Activated naive CD4-positive, alpha-beta T cell treated with Interleukin-2 at 50 U/mL for 16 hours (primary cell): Measurements from ENCODE around the gene PEX10.

Experiments
- DNase-seq: peaks from one replicate; pipeline ENCODE4 v3.0.0-alpha.2; 2020

Gene PEX10

DNA sequence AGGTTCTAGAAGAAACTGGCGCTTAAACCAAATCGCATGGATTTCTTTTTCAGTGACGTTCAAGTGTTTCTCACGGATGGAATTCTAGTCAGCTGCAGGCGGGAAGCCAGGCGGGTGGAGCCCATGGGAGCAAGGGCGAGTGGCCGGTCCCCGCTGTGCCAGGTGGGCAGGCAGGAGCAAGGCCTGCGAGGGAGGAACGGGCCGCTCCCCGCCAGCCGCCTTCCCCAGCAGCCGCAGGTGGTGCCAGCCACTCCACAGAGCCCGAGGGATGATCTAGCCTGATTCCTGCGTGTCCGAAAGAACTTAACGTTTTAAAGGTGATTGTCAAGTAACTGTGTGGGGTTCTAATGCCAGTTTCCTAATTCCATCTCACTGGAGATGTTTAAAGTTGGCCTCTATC, 9.1 kb downstream of the PEX10 start:
- no peak for DNase-seq

GRCh38 chr1:2402420-2402819, 9.9 kb downstream of the PEX10 start:
- DNase-seq, result no peak

DNA sequence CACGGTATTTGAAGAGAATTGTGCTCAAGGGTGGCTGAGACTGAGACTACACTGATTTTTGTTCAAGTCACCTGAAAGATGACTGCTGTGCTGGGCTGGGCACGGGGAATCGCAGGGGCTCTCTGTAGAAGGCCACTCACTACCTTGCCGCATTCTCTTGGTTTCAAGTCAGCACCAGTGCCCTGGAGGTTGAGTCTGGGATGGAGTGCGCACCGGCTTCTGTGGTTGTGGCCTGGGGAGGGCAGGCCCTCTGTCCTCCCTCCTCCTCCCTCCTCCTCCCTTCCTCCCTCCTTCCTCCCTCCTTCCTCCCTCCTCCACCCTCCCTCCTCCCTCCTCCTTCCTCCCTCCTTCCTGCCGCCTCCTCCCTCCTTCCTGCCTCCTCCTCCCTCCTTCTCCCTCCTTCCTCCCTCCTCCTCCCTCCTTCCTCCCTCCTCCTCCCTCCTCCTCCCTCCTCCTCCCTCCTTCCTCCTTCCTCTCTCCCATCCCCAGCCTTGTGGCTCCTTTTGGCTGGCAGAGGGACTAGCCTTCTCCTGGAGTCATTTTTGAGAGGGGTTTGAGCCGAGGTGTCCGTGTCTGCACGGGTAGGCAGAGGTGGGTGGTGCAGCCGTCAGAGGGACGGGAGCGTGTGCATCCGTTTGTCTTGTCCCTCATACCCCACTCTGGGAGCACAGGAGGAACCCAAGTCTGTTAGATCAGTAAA, 11.3 kb downstream of the PEX10 start:
- DNase-seq, result no peak

GRCh38 chr1:2400576-2400909, 11.8 kb downstream of the PEX10 start:
- no peak for DNase-seq

DNA sequence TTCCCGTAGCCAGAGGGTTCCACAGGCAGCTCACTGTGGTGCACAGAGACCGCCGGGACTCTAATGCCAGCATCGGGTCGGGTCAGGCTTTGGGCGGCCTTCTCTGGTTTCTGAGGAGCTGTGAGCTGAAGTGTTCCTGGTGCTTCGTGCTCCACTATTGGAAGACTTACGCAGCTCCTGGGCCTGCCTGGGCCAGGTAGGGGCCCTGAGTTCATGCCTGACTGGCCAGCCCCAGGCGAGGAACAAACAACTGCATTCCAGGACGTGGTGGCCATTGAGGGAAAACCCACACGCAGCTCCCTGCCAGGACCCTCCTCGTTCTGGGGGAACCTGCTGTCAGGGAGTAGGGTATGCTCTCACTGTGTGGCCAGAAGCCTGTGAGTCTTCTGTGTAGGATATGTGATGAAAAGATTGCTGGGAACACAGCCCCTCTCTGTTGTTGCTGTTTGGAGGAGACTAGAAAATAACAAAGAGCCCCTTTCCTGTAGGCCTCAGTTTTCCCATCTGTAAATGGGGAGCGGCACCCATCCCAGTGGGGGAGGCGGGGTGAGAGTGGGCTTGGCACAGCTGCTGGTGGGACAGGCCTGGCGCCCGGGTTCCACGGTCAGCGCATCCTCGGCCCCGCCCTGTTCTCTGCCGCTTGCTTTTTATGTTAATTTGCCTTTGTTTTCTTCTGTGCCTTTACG, 12.3 kb downstream of the PEX10 start:
- DNase-seq, result no peak

GRCh38 chr1:2398871-2399270, 13.5 kb downstream of the PEX10 start:
- DNase-seq, result no peak

DNA sequence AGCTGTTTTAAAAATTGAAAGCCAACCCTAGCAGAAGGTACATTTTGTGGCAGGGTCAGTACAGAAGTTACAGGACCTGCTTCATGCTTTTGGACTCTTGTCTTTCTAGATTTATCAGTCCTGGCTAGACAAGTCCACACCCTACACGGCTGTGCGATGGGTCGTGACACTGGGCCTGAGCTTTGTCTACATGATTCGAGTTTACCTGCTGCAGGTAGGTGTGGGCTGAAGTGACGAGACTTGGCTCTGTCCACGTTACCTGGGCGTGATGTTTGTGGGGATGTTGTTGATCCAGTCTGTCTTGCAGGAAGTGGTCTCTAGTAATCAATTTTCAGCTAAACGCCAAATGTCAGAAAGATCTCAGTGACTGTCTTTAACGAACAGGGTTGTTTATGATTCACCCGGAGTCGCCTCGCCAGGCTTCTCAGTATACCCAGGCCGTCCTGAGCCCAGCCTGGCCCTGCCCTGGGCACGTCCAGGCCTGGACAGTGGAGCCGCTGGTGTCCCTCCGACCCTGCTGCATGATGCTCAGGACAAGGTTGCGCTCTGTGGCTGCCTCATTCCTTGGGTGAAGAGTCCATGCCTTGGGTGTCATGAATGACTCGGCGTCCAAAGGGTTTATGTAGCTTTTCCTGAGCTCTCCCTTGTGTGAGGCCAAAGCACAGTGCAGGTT, 15.2 kb downstream of the PEX10 start:
- DNase-seq, result no peak

DNA sequence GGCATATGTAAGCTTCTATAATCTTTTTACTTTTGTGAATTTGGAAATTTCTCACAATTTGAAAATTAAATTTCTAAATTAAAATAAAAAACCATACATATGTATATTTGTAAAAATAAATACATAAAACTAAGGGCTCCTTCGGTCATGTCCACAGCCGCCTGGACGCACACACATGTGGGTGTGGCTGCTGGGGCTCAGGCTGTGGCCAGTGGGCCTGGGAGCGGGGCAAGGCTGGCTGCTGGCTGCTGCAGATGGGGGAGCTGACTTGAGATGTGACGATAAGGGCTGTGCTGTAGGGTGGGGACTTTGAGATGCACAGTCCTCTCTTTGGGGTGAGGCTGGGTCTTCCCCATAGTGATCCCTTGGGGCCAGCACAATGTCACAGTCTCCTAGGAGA, 15.9 kb downstream of the PEX10 start:
- DNase-seq, result no peak

DNA sequence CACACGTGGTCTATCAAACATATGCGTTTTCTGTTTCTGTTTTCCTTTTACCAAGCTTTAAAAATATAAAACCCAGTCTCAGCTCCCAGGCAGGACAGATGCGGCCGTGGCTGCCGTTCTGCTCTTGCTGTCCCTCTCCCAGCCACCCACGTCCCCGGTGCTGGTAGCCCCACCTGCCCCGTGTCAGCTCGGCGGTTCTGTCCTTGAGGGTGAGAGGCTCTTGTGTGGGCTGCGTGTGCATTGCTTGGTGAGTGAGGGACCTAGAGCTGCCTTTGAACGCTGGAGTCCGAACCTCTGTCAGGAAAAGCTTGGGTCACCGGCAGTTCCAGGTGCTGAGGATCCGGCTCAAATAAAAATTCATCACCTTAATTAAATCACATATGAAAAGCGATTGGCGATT, 16.3 kb downstream of the PEX10 start:
- no peak for DNase-seq

DNA sequence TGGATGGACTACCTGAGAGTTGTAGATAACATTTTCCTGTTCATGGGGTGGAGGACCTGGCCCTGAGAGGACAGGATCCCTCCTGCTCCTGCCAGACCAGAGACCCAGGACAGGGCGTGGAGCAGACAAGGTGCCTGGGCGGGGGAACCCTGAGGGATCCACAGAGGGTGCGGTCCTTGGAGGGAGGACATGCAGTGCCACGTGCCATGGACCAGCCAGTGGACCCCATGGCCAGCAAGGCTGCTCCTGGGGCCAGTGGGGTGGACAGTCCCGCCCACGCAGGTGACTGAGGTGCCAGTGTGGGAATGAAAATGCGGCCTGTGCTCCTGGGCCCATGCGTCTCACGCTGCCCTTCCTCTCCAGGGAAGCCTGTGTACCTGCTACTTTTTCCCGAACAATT, 17.1 kb downstream of the PEX10 start:
- no peak for DNase-seq

- DNase-seq, result no peak
Observed at GRCh38 chr1:2394761-2395160, 17.6 kb downstream of the PEX10 start.

DNA sequence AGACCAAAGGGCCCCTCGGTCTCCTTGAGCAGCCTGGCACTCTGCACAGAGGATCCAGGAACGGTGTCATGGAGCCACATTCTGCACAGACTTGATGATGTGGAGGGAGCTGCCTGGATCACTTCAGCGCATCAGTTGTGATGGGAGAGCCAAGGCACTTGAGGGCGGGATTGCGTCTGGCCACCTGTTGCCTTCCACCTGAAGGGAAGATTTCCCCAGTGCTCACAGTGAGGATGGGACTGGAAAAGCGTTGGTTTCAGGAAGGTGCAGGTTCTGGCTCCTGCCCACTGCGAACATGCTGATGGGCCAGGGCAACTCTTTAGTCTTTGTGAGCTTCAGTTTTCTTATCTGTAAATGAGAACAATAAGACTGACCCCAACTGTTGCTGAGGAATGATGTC, 18.1 kb downstream of the PEX10 start:
- no peak for DNase-seq

GRCh38 chr1:2393471-2393877, 18.9 kb downstream of the PEX10 start:
- no peak for DNase-seq

DNA sequence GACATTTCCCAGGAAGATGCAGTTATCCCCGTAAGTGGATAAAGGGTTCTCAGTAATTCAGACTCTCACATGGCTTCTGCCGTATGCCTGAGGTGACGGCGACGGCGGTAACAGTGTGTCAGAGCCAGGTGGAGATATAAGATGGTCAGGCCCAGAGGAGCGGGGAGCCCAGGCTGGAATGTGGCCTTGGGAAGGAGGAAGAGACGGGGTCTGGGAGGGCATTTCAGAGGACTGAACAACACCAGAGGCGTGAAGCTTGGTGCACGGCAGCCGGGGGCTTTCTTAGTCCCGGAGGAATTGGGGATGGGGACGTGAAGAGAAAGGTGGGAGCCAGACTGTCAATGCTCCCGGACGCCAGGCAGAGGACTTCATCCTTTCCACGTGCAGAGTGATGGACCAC, 19.7 kb downstream of the PEX10 start:
- DNase-seq, result no peak

- no peak for DNase-seq
Observed at GRCh38 chr1:2391931-2392509, 20.3 kb downstream of the PEX10 start.

DNA sequence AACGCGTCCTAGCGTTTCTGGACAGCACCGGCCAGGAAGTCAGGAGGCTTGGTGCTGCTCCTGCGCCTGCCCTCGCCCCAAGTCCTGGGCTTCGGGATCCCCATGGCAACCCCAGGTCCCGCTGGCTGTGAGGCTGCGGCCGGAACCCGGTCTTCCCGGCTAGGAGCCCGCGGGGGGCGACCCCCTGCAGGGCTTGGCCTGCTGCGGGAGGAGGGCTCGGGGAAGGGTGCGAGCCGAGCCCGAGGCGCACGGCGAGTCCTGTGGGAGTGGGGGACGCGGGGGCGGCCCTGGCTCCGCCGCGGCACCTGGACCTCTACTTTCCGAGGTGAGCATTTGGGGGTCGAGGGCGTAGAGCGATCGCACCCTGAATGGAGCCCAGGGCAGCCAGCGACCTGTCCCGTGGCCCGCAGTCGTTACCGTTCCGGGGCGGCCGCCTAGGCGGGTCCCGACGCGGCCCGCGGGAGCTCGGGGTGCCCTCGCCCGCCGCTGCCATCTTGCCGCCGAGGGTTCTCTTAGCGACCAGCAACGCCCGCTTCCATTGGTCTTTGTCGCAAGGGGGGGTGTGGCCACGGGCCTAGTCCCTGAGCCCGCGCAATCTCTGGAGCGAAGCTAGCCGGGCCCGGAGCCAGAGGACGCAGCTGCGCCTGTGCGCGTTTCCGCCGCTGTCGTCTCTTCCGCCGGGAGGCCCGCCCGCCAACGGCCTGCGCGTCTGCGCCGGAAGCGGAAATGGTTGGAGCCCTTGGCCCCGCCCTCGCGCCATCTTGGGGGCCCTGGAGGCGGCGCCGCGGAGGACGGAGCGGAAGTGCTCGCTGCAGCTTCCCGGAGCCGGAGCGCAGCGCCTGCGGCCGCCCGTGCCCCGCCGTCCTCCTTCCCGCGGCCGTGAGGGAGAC, 21.1 kb downstream of the PEX10 start, which contains the start of the genes MORN1 and RER1:
Gene MORN1 (minus strand): TSS at position 514 of the 890 bp plus-strand sequence. CDS start 21 bp downstream, at position 493.
Gene RER1 (plus strand): TSS at position 801 of the 890 bp plus-strand sequence. CDS start 3,950 bp downstream, outside the sequence.
- DNase-seq, result peak; percentile 99

- DNase-seq, result no peak
Observed at GRCh38 chr1:2389644-2390043, 22.7 kb downstream of the PEX10 start.

DNA sequence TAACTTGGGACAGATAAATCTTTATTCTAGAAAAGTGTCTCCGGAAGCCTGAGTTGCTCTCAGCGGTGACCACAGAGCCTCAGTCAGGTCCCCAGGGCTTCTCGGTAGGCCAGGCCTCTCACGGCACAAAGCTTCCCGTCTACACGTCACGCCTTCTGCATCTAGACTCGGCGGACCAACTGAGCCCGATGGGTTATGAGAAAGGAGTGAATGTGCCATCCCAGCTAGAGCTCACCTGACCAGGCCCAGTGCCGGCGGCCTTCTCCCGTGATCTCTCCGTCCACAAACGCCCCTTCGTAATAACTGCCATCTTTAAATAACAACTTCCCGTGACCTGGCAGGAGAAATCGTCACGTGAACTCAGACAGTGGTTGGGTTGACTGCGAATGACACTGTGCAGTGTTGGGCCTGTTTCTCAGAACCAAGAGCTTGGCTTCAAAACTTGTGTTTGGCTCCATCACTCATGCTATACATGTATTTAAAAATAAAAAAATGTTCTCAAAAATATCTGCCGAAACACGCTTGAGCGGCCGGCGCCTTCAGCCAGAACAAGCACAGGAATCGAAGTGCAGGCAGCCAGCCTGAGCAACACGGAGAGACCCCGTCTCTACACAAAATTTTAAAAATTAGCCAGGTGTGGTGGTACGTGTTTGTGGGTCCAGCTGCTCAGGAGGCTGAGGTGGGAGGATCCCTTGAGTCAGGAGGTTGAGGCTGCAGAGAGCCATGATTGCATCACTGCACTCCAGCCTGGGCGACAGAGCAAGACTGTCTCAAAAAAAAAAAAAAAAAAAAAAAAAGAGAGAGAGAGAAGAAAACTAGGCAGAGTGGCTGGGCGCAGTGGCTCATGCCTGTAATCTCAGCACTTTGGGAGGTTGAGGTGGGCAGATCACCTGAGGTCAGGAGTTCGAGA, 24.1 kb downstream of the PEX10 start:
- no peak for DNase-seq

DNA sequence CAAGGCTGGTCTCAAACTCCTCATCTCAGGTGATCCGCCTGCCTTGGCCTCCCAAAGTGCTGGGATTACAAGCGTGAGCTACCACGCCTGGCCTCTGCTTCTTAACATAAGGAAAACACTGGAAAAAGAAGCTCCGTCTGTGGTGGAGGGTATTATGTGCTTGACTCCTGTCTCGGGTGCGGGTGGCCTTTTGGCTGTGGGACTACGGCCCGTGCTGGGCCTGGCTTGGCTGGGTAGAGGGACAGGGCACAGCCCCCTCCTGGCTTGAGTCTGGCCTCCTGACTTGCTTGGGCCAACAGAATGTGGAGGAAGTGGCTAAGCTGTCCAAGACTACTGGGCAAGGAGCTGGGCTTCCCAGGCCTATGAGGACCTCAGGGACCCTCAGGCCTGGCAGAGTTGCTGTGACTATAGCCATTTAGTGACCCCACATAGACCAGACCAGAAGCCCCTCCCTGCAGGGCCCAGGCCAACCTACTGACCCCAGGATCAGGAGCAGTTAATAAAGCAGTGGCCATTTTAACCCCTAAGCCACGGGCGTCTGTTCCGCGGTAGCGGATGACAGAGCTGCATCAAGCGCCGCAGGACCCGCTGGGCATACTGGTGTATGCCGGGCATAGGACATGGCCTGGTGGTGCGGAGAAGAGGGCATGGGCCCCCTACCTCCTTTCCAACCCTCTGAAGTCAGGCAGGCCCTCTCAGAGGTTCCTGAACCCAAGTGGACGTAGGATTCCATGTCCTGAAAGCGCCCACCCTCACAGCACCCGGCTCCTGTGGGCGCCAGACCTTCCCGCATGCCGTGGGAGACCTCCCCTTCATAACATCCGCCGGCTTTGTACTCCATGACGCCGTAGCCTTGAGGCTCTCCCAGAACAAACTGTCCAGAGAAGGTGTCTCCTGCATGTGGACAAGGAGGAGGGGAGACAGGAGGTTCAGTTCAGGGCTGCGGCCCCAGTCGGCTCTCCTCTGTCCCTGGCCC, 25.4 kb downstream of the PEX10 start:
- DNase-seq, result no peak

DNA sequence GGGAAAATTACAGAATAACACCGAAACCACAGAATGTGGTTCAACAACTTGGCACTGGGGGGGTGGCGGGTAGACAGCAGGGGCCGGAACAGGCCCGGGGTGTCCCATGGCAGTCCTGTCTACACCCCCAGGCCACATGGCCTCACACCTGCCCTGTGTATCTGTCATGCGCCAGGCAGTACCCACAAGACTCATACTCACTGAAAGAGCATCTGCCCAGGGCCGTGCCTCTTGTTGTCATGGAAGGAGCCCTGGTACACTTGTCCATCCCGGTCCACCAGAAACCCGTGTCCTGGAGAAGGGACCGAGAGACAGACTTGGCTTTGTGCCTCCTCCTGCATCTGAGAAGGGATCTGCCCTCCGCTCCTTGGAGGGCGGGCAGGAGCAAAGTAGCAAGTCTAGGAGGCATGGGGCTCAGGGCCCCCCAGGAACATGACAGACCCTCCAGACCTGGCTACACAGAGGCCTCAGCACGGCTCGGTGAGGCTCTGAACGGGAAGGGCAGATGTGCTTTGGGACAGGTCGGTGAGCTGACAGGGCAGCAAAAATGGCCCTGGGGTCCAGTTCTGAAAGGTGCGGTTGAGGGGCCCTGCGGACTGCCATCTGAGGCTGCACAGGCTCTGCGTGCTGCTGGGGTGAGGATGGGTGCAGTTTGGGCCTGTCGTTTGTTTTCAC, 26.6 kb downstream of the PEX10 start:
- DNase-seq, result no peak
